B cell (primary cell): ENCODE results near the gene GCNA. TPM values are rescaled to one million over a fixed set of nuclear protein-coding genes. Genes with fewer than 3 reads are reported as not detected.

ENCODE experiments used
- ATAC-seq: fragments of 200-7000 bp; cut with Tn5 transposase; one replicate; pipeline ENCODE4 v1.10.0; 2021; ENCODE audit warnings: low read depth, mild to moderate bottlenecking, moderate number of reproducible peaks, moderate library complexity
- CTCF ChIA-PET: fragments of 350-600 bp; sonication (Branson Sonifier 250); formaldehyde crosslinking; loops from one replicate; lab custom pipeline; 2021; ENCODE audit warnings: antibody characterized with exemption, inconsistent platforms; lab: Charles Lee
- POLR2A ChIA-PET: fragments of 350-600 bp; sonication (Branson Sonifier 250); formaldehyde crosslinking; loops from one replicate; lab custom pipeline; 2021; ENCODE audit warnings: antibody characterized with exemption; lab: Charles Lee
- DNase-seq: peaks from one replicate; pipeline ENCODE4 v3.0.0; 2013
- H2AFZ ChIP-seq: 2 replicates; pipeline ENCODE4 v1.6.1; 2012; ENCODE audit warnings: mild to moderate bottlenecking, low read depth, low read length; ENCODE audit not compliant: insufficient read depth, poor library complexity, severe bottlenecking
- H3K27ac ChIP-seq, 2 donors: 1 replicate in 1 of 2; 2 replicates in 1 of 2; pipeline ENCODE4 v1.5.1; 2012 to 2013; ENCODE audit warnings: low read length in 2 of 2, mild to moderate bottlenecking in 2 of 2, moderate library complexity in 1 of 2
- H3K27me3 ChIP-seq, 4 experiments: fragments of 200-600 bp in 1 of 4; sonication (generic) in 1 of 4; replicated peaks in 1 of 4; 1 replicate in 2 of 4; 2 replicates in 2 of 4; pipeline versions ENCODE4 v1.6.1 to v1.7.0; 2013 to 2016; ENCODE audit warnings: low read length in 3 of 4, mild to moderate bottlenecking in 2 of 4, mixed read lengths in 1 of 4, moderate library complexity in 1 of 4; ENCODE audit not compliant: insufficient read depth in 4 of 4, control insufficient read depth in 3 of 4; ENCODE audit errors: control extremely low read depth in 1 of 4
- H3K36me3 ChIP-seq, 2 experiments: replicated peaks in 1 of 2; 1 replicate in 1 of 2; 2 replicates in 1 of 2; pipeline versions ENCODE4 v1.6.1 to v1.7.1; 2013; ENCODE audit warnings: low read length in 1 of 2; ENCODE audit not compliant: insufficient read depth in 2 of 2, control insufficient read depth in 1 of 2; ENCODE audit errors: control extremely low read depth in 1 of 2, extremely low read depth in 1 of 2
- H3K4me1 ChIP-seq, 2 donors: fragments of 200-600 bp in 1 of 2; sonication (generic) in 1 of 2; 1 replicate in 1 of 2; 2 replicates in 1 of 2; pipeline versions ENCODE4 v1.5.1 to v1.6.1; 2013 to 2017; ENCODE audit warnings: low read length in 2 of 2; ENCODE audit not compliant: control insufficient read depth in 2 of 2, insufficient read depth in 2 of 2
- H3K4me2 ChIP-seq: replicated peaks from 2 replicates; pipeline ENCODE3; 2012; ENCODE audit warnings: mild to moderate bottlenecking, low read depth, low read length; ENCODE audit not compliant: poor library complexity, severe bottlenecking
- H3K4me3 ChIP-seq, 5 experiments: fragments of 200-600 bp in 1 of 5; sonication (generic) in 1 of 5; 1 replicate in 3 of 5; 2 replicates in 2 of 5; pipeline versions ENCODE4 v1.5.1 to v1.7.0; 2011 to 2016; ENCODE audit warnings: low read length in 4 of 5, mild to moderate bottlenecking in 4 of 5, low read depth in 2 of 5, control low read depth in 1 of 5, moderate library complexity in 1 of 5; ENCODE audit not compliant: insufficient read depth in 1 of 5; ENCODE audit errors: control extremely low read depth in 1 of 5, extremely low read depth in 1 of 5
- H3K79me2 ChIP-seq: fragments of 200-600 bp; sonication (generic); one replicate; pipeline ENCODE4 v1.6.0; 2016; ENCODE audit warnings: low read length; ENCODE audit not compliant: control insufficient read depth, insufficient read depth
- H3K9ac ChIP-seq: fragments of 200-600 bp; sonication (generic); 2 replicates; pipeline ENCODE4 v1.6.1; 2017; ENCODE audit warnings: mild to moderate bottlenecking, low read length, moderate library complexity
- H3K9me3 ChIP-seq, 3 donors: one replicate each; pipeline versions ENCODE4 v1.6.1 to v1.7.1; 2013; ENCODE audit warnings: low read length in 2 of 3; ENCODE audit not compliant: control insufficient read depth in 2 of 3, insufficient read depth in 1 of 3; ENCODE audit errors: control extremely low read depth in 1 of 3
- H4K20me1 ChIP-seq: 2 replicates; pipeline ENCODE4 v1.6.0; 2012; ENCODE audit warnings: mild to moderate bottlenecking, low read length; ENCODE audit not compliant: insufficient read depth, control insufficient read depth, poor library complexity, severe bottlenecking
- H3K27ac Mint-ChIP-seq: one replicate; pipeline ENCODE4 v1.8.0; 2021; ENCODE audit warnings: mixed read lengths
- H3K27me3 Mint-ChIP-seq: one replicate; pipeline ENCODE4 v1.8.0; 2021; ENCODE audit warnings: mixed read lengths
- H3K4me1 Mint-ChIP-seq: one replicate; pipeline ENCODE4 v1.8.0; 2021; ENCODE audit warnings: mixed read lengths
- H3K4me3 Mint-ChIP-seq: one replicate; pipeline ENCODE4 v1.8.0; 2021; ENCODE audit warnings: mixed read lengths
- H3K9me3 Mint-ChIP-seq: one replicate; pipeline ENCODE4 v1.8.0; 2022; ENCODE audit warnings: mixed read lengths; ENCODE audit not compliant: insufficient read depth
- EZH2 ChIP-seq: IDR thresholded peaks from 2 replicates; pipeline ENCODE4 v1.6.1; 2012; ENCODE audit warnings: borderline replicate concordance, low read depth, mild to moderate bottlenecking, moderate library complexity, low read length; ENCODE audit not compliant: insufficient read depth, poor library complexity, severe bottlenecking
- WGBS: methylation state at CpG from one replicate; pipeline ENCODE4 v1.1.5; 2013; ENCODE audit warnings: missing lambda C conversion rate; ENCODE audit not compliant: insufficient coverage; 5-methylcytosine and 5-hydroxymethylcytosine counted together
- intact Hi-C: fragments of 100-400 bp; cut with micrococcal nuclease; formaldehyde crosslinking; loops from one replicate; pipeline ENCODE4 v1.10.0; 2022
- polyA plus RNA-seq: library from polyadenylated mRNA; depleted of rRNA; stranded (reverse); fragments of >200 nt; gene quantifications from 2 replicates; pipeline ENCODE4 v1.2.3, GENCODE V29; 2012
- total RNA-seq, 2 donors: library from RNA; stranded (reverse); fragments of 120-200 nt in 1 of 2; gene quantifications; 1 replicate in 1 of 2; 2 replicates in 1 of 2; pipeline versions ENCODE4 v1.2.3 to v1.2.4, GENCODE V29; 2013 to 2022
- TF ChIP-seq, protein P1 (sequence below): fragments of 200-600 bp; IDR thresholded peaks from one replicate; pipeline ENCODE4 v1.8.0; 2022; ENCODE audit warnings: antibody characterized with exemption, mild to moderate bottlenecking

GCNA gene
- total and polyA plus RNA-seq, 2 donors (not counting 1 experiment from before 2014, with no cell fraction given), result 4.7 to 6.2 TPM

DNA sequence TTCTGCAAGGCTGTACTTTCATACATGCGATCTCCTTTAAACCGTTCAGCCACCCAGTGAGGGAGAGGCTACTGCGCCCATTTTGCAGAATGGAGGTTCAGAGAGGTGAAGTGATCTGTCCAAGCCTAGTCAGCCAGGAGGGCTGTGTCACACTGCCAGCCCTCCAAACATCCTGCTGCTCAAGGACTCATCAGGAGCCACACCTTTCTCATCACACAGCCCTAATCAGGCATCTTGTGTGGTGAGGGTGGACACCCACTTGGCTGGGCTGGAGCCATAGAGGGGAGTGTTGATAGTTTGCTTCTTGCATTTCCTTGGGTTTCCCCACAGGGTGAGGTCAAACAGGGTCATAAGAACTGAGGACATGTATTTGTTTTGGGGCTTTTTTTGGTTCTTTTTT lies 45.5 kb downstream of the GCNA start:
- 100% methylated on average over 2 of the region's 3 CpGs for WGBS
- ATAC-seq (no peak), DNase-seq (peak; percentile 25)
- CTCF ChIA-PET, result interaction anchor here (1.0 kb wide), 1 partner anchor 26 kb away, joined by 3 read pairs; no protein-coding TSS in a partner anchor
- peak overlapping the region; percentile 58 for H3K4me3 Mint-ChIP-seq
- intact Hi-C loops, result no loop called here
- POLR2A ChIA-PET, result interaction anchor here (1.4 kb wide), 1 partner anchor 13 kb away, joined by 3 read pairs; no protein-coding TSS in a partner anchor
- Histone ChIP-seq H2AFZ (no peak overlapping the region), H3K79me2 (no peaks in the 10 kb centered on the region), H3K36me3 (no peaks in the 10 kb centered on the region), H3K4me2 (peak overlapping the region; percentile 37), H3K27me3 (no peaks in the 10 kb centered on the region), H4K20me1 (no peaks in the 10 kb centered on the region), H3K9ac (no peak overlapping the region), H3K4me3 (no peak overlapping the region), H3K4me1 (peaks cover 48 to 73% of the 10 kb centered on the region in 2 donors), H3K9me3 (peaks cover 0 to 14% (median 0%) of the 10 kb centered on the region in 3 donors), H3K27ac (peak overlapping the region; percentile 79 to 83)
- no peaks in the 10 kb centered on the region for H3K27me3 Mint-ChIP-seq
- TF ChIP-seq, protein P1, sequence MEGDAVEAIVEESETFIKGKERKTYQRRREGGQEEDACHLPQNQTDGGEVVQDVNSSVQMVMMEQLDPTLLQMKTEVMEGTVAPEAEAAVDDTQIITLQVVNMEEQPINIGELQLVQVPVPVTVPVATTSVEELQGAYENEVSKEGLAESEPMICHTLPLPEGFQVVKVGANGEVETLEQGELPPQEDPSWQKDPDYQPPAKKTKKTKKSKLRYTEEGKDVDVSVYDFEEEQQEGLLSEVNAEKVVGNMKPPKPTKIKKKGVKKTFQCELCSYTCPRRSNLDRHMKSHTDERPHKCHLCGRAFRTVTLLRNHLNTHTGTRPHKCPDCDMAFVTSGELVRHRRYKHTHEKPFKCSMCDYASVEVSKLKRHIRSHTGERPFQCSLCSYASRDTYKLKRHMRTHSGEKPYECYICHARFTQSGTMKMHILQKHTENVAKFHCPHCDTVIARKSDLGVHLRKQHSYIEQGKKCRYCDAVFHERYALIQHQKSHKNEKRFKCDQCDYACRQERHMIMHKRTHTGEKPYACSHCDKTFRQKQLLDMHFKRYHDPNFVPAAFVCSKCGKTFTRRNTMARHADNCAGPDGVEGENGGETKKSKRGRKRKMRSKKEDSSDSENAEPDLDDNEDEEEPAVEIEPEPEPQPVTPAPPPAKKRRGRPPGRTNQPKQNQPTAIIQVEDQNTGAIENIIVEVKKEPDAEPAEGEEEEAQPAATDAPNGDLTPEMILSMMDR, result no peak
- H3K27ac Mint-ChIP-seq, result peak overlapping the region; percentile 89
- H3K4me1 Mint-ChIP-seq, result peaks cover 57% of the 10 kb centered on the region
- no peaks in the 10 kb centered on the region for H3K9me3 Mint-ChIP-seq

DNA sequence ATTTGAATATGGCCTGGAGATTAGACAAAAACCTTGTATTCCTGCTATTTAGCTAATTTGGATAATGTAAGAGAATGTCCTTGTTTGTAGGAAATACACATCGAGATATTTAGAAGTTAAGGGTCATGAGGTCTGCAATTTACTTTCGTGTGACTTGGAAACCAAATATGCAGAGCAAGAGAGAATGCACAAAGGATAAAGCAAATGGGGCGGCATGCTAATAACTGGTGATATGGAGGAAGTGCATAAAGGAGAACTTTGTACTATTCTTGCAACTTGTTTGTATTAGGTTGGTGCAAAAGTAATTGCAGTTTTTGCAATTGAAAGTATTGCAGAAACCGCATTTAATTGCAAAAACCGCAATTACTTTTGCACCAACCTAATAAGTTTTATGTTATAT lies 47.2 kb downstream of the GCNA start:
- no peak overlapping the region for H3K9ac ChIP-seq
- no peaks in the 10 kb centered on the region for H3K36me3 ChIP-seq
- H3K9me3 ChIP-seq, result peaks cover 0 to 6% (median 0%) of the 10 kb centered on the region in 3 donors
- TF ChIP-seq, protein P1, result no peak
- no peak for TF ChIP-seq EZH2
- H3K4me2 ChIP-seq, result no peak overlapping the region
- no peak overlapping the region for H3K27ac Mint-ChIP-seq
- H3K27me3 Mint-ChIP-seq, result no peaks in the 10 kb centered on the region
- no peak for DNase-seq
- no peaks in the 10 kb centered on the region for H3K9me3 Mint-ChIP-seq
- H3K4me3 Mint-ChIP-seq, result peak overlapping the region; percentile 21
- ATAC-seq, result no peak
- no peaks in the 10 kb centered on the region for H3K79me2 ChIP-seq
- no peak overlapping the region for H3K4me3 ChIP-seq
- peaks cover 44 to 72% of the 10 kb centered on the region in 2 donors for H3K4me1 ChIP-seq
- no peaks in the 10 kb centered on the region for H4K20me1 ChIP-seq
- no peaks in the 10 kb centered on the region for H3K27me3 ChIP-seq
- ChIA-PET POLR2A (interaction anchor here (1.2 to 1.4 kb wide), 2 partner anchors 9 to 259 kb away, joined by 3 read pairs; partner anchors contain the start of gene TAF1), CTCF (interaction anchor here (0.6 to 1.7 kb wide), 3 partner anchors 11 to 587 kb away, joined by 4 to 5 read pairs (median 4); no protein-coding TSS in a partner anchor)
- H2AFZ ChIP-seq, result no peak overlapping the region
- no peak overlapping the region for H3K27ac ChIP-seq
- intact Hi-C loops, result no loop called here
- WGBS, result no CpG with 5 or more reads among the region's 5 CpGs
- peaks cover 54% of the 10 kb centered on the region for H3K4me1 Mint-ChIP-seq
